ENCODE data around the gene DNAJC6. TPM values are rescaled to one million over a fixed set of nuclear protein-coding genes. Genes with fewer than 3 reads are reported as not detected.

The DNAJC6 gene
- total and polyA plus RNA-seq, 2 of the 13 experiments (the other 11 are each of a cell fraction or from before 2014, with no cell fraction given) = 1.0 to 1.6 TPM

DNA sequence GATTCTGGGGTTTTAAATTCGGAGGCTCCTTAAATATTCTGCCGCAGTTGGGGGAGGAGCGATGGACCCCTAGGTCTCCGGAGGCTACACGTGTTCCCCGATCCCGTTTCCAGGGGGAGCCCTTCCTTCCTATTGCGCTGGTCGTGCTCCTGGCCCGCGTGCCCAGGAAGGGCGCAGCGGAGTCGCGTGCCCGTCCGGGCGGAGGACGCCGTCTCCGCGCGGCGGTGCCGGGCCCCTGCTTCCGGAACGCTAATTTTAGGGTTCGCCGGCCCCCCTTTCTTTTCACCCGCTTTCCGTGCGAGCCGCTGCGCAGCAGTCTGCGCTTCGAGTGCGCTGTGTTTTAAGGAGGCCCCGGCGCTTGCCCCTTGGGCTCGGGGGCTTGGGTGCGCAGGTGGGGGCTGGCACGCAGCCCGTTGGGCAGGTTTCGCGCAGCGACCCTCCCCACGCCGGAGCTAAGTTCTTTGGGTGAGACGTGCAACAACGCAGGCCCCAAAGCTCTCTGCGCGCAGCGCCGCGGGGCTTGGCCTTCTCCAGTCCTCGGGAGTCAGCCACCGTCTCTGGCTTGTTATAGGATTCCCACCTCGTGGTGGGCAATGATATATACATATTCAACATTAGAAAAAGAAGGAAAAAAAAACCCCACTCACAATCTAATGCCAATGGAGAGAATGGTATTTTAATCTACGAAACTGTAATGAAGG lies 43.5 kb upstream of the DNAJC6 start:
- POLR2A ChIA-PET = interaction anchor here (0.7 to 2.5 kb wide), 4 partner anchors 11 to 350 kb away, joined by 3 to 10 read pairs (median 4); partner anchors contain the start of genes LEPR and LEPROT
- peak overlapping the region; percentile 73 for H3K4me2 ChIP-seq (ENCODE audit: low read depth, low read length)
- TF ChIP-seq CEBPG (CRISPR knock-in tag; IDR thresholded peaks at IDR 0.05) (0 out of 2 replicates have a peak, but pooled peaks have one; percentile 24), ZNF687 (CRISPR knock-in tag; IDR thresholded peaks at IDR 0.05) (peak; percentile 98), ZNF883 (CRISPR knock-in tag; IDR thresholded peaks at IDR 0.05; ENCODE audit: not compliant biosample characterization) (peak; percentile 82), ZNF530 (CRISPR knock-in tag; IDR thresholded peaks at IDR 0.05; ENCODE audit: low read depth) (no peak), BRCA1 (CRISPR knock-in tag; IDR thresholded peaks at IDR 0.05) (no peak), RXRA (CRISPR knock-in tag; IDR thresholded peaks at IDR 0.05) (0 out of 2 replicates have a peak, but pooled peaks have one; percentile 25), ZGPAT (CRISPR knock-in tag; IDR thresholded peaks at IDR 0.05) (peak; percentile 41; the same call in 1 of the 2 replicates), SRY (CRISPR knock-in tag; IDR thresholded peaks at IDR 0.05) (peak; percentile 79), ZMYM2 (CRISPR knock-in tag; IDR thresholded peaks at IDR 0.05) (peak; percentile 51; the same call in 1 of the 2 replicates), KAT7 (CRISPR knock-in tag; IDR thresholded peaks at IDR 0.05; ENCODE audit: borderline replicate concordance) (no peak), ZNF280B (CRISPR knock-in tag; IDR thresholded peaks at IDR 0.05; ENCODE audit: borderline replicate concordance) (peak; percentile 85), ZNF543 (CRISPR knock-in tag; IDR thresholded peaks at IDR 0.05) (0 out of 2 replicates have a peak, but pooled peaks have one; percentile 56), ZNF589 (CRISPR knock-in tag; conservative IDR thresholded peaks at IDR 0.05) (0 out of 2 replicates have a peak, but pooled peaks have one; percentile 47), GABPB1 (CRISPR knock-in tag; IDR thresholded peaks at IDR 0.05) (peak; percentile 80), ARNTL (CRISPR knock-in tag; IDR thresholded peaks at IDR 0.05) (peak; percentile 45; the same call in 1 of the 2 replicates)
- TF ChIP-seq, protein P1, sequence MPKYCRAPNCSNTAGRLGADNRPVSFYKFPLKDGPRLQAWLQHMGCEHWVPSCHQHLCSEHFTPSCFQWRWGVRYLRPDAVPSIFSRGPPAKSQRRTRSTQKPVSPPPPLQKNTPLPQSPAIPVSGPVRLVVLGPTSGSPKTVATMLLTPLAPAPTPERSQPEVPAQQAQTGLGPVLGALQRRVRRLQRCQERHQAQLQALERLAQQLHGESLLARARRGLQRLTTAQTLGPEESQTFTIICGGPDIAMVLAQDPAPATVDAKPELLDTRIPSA (CRISPR knock-in tag; IDR thresholded peaks at IDR 0.05; ENCODE audit: borderline replicate concordance) = no peak

More for the DNA sequence above, 43.5 kb upstream of the DNAJC6 start:
- peak; percentile 97 for ATAC-seq
- DNase-seq (ENCODE audit: low spot score) = peak; percentile 57
- Histone ChIP-seq H3K27me3 (ENCODE audit: control insufficient read depth in 1 of 2, insufficient read depth in 2 of 2, low read length in 2 of 2) (no peaks in the 10 kb centered on the region), H3K9me3 (ENCODE audit: low read length) (no peaks in the 10 kb centered on the region), H3K79me2 (ENCODE audit: insufficient read depth, low read length) (no peaks in the 10 kb centered on the region), H3K9ac (ENCODE audit: insufficient read depth, low read depth, low read length) (peak overlapping the region; percentile 59), H2AFZ (ENCODE audit: low read length) (peak overlapping the region; percentile 54), H4K20me1 (ENCODE audit: insufficient read depth, low read length) (no peaks in the 10 kb centered on the region), H3K4me3 (replicated peaks in 1 of 3; ENCODE audit: insufficient read depth in 1 of 3, low read depth in 2 of 3, low read length in 3 of 3) (peak overlapping the region; percentile 58 to 67 (median 59)), H3K4me1 (ENCODE audit: insufficient read depth, low read length) (peaks cover 20% of the 10 kb centered on the region), H3K36me3 (replicated peaks in 1 of 2; ENCODE audit: control insufficient read depth in 1 of 2, insufficient read depth in 2 of 2, low read length in 2 of 2) (no peaks in the 10 kb centered on the region), H3K27ac (ENCODE audit: extremely low read length, insufficient read depth, low read length) (no peak overlapping the region)
- BruUV-seq (replicated peaks) = TSS peak; percentile 60
- WGBS (ENCODE audit: low lambda C conversion rate) = 16% methylated on average over 45 of the region's 59 CpGs
- in situ Hi-C loops (cut with HindIII; ENCODE audit: extremely low pct_ligation_motif_present, low pct_unique_long_range_greater_than_20kb) = no loop called here
- no peak for FAIRE-seq
- intact Hi-C loops (cut with micrococcal nuclease; ENCODE audit: unreplicated experiment) = loop anchor here (5.0 kb wide), 2 partner anchors 42 to 152 kb away; partner anchors contain the start of gene DNAJC6
- CTCF ChIA-PET (ENCODE audit: low intra/inter-chr PET ratio, low total read pairs) = interaction anchor here (0.6 kb wide), 1 partner anchor 205 kb away, joined by 3 read pairs; no protein-coding TSS in a partner anchor
